Stimulated activated CD8-positive, alpha-beta memory T cell treated with anti-CD3 and anti-CD28 coated beads, Interleukin-15, amount 100 ng/mL, for 1 hour (primary cell): ENCODE data around the gene RRAS2.
"Not testable (repeated sequence)": the region's sequence is repeated elsewhere in the genome, so short reads cannot be mapped to it uniquely, and the experiment has no call there.

Experiments
- DNase-seq: peaks from one replicate; pipeline ENCODE4 v3.0.0-alpha.2; 2020; ENCODE audit warnings: low read depth

Gene RRAS2

DNA sequence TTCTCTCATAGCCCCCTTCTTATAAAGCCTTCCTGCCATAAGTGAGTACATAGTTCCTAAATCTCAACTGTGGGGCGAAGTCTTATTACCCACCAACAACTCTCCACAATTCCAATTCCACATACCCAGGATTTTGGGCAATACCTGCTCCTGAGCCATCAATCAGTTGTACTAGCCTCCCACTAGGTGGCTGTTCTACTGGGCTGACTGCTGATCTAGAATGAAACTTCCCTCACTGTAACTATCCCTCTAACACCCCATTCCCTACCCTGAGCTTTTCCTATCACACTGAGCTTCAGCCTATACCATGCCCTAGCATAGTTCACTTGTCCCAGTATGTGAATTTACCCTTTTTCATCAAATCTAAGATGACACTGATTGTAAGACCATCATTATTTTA is 52.5 kb downstream of the RRAS2 start:
- DNase-seq, result no peak

DNA sequence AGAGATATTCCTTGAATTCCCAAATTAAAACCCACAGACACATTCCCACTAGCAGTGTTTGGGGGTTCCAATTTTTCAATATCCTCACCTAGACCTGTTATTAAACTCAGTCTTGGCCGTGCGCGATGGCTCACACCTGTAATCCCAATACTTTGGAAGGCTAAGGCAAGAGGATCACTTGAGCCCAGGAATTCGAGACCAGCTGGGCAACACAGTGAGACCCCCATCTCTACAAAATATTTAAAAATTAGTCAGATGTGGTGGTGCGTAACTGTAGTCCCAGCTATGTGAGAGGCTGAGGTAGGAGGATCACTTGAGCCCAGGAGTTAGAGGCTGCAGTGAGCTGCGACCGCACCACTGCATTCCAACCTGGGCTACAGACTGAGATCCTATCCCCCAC is 53.3 kb downstream of the RRAS2 start:
- no peak for DNase-seq

GRCh38 chr11:14304601-14305000 is 54.4 kb downstream of the RRAS2 start:
- DNase-seq, result no peak

DNA sequence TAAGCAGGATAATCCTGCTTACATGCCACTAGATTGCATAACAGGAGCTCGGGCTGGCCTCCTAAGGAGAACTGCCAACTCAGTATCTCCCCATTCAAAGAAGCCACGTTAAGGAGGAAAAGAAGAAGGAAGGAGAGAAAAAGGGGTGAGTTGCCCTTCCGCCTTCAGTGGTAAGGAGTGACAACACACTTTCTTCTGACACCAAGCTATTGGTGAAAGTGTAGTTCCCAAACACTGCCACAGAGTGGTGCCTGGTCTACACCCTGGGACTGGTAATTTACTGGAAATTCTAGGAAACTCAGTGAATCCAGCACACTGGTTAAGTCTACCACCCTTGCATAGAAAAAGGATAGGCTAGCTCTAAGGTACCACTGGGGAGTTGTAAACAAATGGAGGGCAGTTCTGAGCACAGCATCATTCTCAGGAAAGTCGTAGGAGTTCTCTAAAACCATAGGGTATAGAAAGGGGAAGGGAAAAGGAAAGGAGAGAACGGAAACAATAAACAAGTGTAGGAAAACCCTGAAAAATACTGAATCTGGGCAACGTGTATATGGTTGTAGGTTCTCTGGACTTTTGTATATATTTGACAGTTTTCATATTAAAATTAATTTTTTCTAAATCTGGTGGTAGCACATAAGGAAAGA is 58.2 kb downstream of the RRAS2 start:
- DNase-seq, result peak; percentile 24

DNA sequence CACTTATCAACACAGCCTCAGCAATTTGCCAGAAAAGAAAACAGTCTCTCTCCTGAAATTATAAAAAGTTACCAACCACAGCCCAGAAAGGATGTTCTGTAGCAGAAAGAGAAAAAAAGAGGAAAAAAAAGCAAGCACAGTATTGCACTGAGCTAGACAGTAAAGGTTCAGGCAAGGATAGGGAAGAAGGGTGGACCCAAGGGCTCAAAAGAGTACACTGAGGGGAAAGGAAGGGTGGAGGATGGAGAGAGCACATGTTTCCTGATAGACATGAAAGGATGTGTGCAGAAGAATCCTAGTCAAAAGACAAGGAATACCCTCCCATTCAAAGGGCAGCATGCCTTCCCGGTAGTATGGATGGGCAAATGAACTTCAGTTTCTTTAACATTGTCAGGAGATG is 59.1 kb downstream of the RRAS2 start:
- no peak for DNase-seq

DNA sequence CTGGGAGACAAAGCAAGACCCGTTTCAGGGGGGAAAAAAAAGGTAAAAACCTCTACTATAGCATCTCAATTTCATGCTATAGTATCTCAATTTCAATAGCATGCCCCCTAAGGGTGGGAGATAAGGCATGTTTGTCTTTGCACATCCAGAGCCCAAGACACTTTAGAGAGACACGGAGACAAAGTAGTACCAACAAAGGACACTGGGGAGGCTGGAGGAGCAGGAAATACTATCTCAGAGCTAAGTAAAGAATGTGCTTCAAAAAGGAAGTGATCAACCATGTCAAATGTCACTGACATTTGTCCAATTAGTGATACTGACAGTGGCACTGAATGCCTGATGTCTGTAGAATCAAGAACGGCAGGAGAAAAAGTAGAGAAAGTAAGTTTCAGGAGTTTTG is 68.6 kb downstream of the RRAS2 start:
- no peak for DNase-seq

GRCh38 chr11:14288189-14288935 is 70.6 kb downstream of the RRAS2 start:
- no peak for DNase-seq

DNA sequence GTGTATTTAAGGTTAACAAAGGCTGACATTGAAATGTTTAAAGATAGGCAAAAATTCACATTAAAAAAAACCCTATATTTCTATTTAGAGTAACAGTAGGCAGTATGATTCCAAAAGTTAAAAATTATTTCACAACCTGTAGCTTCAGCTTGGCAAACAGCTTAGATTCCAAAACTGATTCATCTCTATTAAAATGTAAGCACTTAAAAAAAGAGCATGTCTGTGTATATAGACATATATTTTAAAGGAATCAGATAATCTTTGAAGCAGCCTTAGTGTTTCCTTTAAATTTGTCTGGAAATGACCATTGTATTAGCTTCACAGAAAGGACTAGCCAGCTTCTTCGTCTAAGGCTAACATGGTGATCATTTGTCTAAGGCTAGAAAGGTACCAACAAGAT is 80.1 kb downstream of the RRAS2 start:
- DNase-seq, result not testable (repeated sequence)

GRCh38 chr11:14275076-14275475 is 83.9 kb downstream of the RRAS2 start:
- no peak for DNase-seq

GRCh38 chr11:14273895-14274294 is 85.1 kb downstream of the RRAS2 start:
- no peak for DNase-seq

DNA sequence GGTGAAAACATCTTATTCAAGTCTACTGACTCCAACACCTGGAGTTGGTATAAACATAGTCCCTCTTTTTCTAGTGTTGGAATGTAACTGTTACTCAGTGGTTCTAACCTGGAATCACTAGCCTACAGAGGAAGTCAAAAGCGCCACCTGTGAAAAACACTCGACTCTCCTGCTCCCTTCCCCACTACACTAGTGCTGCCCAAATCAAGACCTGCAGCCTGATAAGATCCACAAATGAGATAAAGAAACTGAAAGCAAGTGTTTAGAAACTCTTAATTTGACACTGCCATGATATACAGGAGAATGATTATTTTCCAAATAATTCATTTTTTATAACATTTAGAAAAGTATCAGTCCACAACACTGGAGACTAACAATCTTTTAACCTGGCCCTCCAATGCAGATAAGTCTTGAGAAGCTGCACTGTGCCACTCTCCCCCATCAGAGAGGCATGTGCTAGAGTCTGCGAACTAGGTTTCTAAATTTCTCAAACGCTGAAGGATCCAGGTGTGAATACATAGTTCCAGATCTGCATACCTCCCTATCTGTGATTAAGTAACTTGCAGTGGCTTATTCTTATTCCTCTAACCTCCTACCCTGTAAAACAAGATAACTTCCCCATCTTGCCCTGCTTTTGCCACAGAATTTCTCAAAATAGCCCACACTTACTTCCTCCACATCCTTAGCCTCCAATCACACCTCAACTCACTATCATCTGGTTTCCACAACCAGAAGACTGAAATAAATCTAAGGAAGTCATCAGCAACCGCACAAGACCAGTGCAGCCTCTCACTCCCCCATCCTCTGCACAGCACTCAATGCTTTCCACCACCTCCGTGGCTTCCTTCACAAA is 88.1 kb downstream of the RRAS2 start:
- DNase-seq, result no peak

- DNase-seq, result no peak
These were observed 89.0 kb downstream of the RRAS2 start for GRCh38 chr11:14269692-14270573.

DNA sequence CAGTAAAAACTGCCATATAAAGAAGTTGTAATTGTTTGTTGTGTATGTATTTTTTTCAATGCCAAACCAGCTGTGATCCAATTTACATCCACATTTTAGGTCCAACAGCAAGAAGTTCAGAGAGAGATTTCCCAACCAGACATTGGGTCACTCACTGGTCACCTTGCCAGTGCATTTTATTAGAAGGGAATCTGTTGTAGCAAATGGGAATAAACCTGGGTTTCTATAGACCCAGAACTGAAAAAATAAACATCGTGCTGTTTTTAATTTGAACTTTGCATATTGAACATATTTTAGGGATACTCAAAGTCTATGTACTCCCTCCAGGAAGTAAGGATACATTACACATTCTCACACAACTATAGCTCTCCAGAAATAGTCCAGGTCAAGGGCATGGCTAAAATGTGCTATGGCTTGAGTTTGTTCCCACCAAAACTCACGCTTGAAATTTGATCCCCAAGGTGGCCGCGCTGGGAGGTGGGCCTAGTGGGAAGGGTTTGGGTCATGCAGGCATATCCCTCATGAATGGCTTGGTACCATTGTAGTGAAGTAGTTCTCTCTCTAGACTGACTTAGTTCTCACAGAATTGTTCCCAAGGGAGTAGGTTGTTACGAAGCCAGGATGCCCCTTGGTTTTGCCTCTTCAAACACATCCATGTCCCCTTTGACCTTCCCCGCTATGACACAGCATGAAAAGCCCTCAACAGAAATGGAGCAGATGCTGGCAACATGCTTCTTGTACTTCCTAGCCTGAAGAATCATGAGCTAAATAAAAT is 90.9 kb downstream of the RRAS2 start:
- DNase-seq, result no peak

GRCh38 chr11:14266622-14267021 is 92.4 kb downstream of the RRAS2 start:
- DNase-seq, result no peak

- no peak for DNase-seq
These were observed 94.0 kb downstream of the RRAS2 start for GRCh38 chr11:14264966-14265365.

DNA sequence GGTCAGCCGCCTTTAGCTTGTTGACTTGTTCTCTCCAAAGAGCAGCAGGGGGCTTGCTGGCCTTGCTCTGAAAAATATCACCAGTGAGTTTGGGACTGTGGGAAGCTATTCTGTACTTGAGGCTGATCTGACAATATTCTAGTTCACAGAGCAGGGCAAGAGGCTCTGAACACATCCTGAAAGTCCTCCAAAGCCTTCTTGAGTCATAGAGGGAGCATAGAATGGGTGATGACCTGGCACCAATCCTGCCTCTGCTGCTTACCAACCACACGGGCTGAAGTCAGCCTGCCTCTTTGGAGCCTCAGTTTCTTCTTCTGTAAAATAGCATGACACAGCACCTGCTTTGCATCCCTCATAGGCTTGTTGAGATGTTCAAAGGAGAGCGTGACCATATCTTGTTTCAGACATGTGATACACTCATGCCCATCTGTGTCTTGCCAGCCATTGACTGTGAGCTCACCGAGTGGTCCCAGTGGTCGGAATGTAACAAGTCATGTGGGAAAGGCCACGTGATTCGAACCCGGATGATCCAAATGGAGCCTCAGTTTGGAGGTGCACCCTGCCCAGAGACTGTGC is 96.6 kb downstream of the RRAS2 start:
- DNase-seq, result no peak

DNA sequence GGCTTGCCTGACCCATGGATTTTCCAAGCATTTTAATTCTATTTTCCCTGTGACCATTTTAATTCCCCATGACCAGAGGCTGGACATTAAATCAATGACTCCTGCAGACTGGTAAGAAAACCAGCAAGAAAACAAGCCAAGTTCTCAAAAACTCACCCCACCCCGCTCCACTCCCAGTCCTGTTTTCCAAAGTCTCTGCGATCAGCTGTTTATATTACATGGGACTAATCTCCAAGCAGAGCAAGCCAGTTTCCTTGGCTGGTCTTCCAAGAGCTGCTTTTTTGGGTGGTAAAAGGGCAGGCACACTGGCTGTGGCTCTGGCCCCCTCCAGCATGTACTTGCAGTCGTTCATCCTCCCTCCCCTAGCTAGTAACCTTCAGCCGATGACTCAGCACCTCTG is 97.9 kb downstream of the RRAS2 start:
- no peak for DNase-seq

GRCh38 chr11:14259878-14260277 is 99.1 kb downstream of the RRAS2 start:
- DNase-seq, result no peak

GRCh38 chr11:14259186-14259784 is 99.7 kb downstream of the RRAS2 start:
- no peak for DNase-seq

DNA sequence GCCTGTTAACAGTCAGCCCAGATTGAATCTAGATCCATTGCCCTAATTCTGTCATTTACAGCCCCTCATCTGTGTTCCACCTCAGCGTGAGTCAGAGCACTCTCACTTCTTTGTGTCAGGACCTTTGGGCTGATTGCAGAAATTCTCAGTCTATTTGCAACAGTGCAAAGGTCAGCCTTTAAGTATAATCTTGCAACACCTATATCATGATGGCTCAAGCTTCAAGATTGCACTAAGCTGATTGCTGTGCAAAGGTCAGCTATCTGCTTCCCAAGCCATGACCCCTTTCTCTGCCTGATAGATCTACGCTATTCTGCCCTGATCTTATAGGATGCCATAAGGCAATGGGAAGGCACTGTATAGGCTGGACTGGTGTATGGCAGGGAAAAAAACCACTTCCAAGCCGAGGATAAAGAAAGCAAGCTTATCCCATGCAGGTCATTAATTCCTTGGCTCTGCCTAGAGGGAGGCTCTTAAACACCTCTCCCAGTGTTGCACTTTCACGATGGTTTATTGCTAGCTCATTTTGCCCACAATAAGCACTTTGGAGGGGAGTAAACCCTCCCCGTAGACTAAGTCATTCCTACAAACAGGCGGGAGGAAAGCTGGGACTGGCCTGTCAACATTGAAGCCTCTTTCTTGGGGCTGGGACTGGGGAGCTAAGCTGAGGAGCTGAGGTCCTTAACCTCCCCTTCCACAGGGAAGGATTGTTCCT is 100.6 kb downstream of the RRAS2 start:
- no peak for DNase-seq
